Measurements from ENCODE around the gene RBM47. TPM values are rescaled to one million over a fixed set of nuclear protein-coding genes. Genes with fewer than 3 reads are reported as not detected.
A peak's percentile ranks its signal among the peaks of the same experiment; 100 is the strongest.
"Not testable (repeated sequence)": the region's sequence is repeated elsewhere in the genome, so short reads cannot be mapped to it uniquely, and the experiment has no call there.

The RBM47 gene
- total RNA-seq, 1 donor: 6.2 TPM

GRCh38 chr4:40394236-40394635, 235.4 kb downstream of the RBM47 start:
- DNase-seq (ENCODE audit: low read depth in 2 of 3, low spot score in 2 of 3): no peak

GRCh38 chr4:40392241-40392640, 237.4 kb downstream of the RBM47 start:
- DNase-seq (ENCODE audit: low read depth in 2 of 3, low spot score in 2 of 3): not testable (repeated sequence)

GRCh38 chr4:40389986-40390385, 239.7 kb downstream of the RBM47 start:
- DNase-seq (ENCODE audit: low read depth in 2 of 3, low spot score in 2 of 3): no peak

- peak in 2 of 3 donors; percentile 19 to 54 for DNase-seq (ENCODE audit: low read depth in 2 of 3, low spot score in 2 of 3)
Measured at GRCh38 chr4:40388239-40388638, 241.4 kb downstream of the RBM47 start.

- no peak for DNase-seq (ENCODE audit: low read depth in 2 of 3, low spot score in 2 of 3)
Measured at GRCh38 chr4:40380647-40381046, 249.0 kb downstream of the RBM47 start.

GRCh38 chr4:40379248-40379647, 250.4 kb downstream of the RBM47 start:
- no peak for DNase-seq (ENCODE audit: low read depth in 2 of 3, low spot score in 2 of 3)

- DNase-seq (ENCODE audit: low read depth in 2 of 3, low spot score in 2 of 3): no peak
Measured at GRCh38 chr4:40378619-40379018, 251.0 kb downstream of the RBM47 start.

GRCh38 chr4:40377512-40378365, 251.9 kb downstream of the RBM47 start:
- DNase-seq (ENCODE audit: low read depth in 2 of 3, low spot score in 2 of 3): no peak

GRCh38 chr4:40375620-40376019, 254.0 kb downstream of the RBM47 start:
- no peak for DNase-seq (ENCODE audit: low read depth in 2 of 3, low spot score in 2 of 3)

- DNase-seq (ENCODE audit: low read depth in 2 of 3, low spot score in 2 of 3): no peak
Measured at GRCh38 chr4:40375095-40375494, 254.6 kb downstream of the RBM47 start.

- no peak for DNase-seq (ENCODE audit: low read depth in 2 of 3, low spot score in 2 of 3)
Measured at GRCh38 chr4:40373636-40374035, 256.0 kb downstream of the RBM47 start.

Small RNA genes lying within 50 kb of the gene (small RNA-seq; reads per million reads assigned to genes)
- gene AC098869.1 (not detected), gene MIR4802 (not detected), gene RNU7-74P (not detected)

Other genes with a start within 250 kb of the RBM47 start
- gene NSUN7, start 120.1 kb upstream of the RBM47 start, total RNA-seq: 3.2 TPM

All from hematopoietic multipotent progenitor cell (in vitro differentiated cells).